CD4-positive, CD25-positive, alpha-beta regulatory T cell (primary cell): ENCODE data around the gene FAM13A. TPM values are rescaled to one million over a fixed set of nuclear protein-coding genes. Genes with fewer than 3 reads are reported as not detected.

Source experiments
- ATAC-seq, 2 donors: fragments of 150-1000 bp; cut with Tn5 transposase; one replicate each; pipeline ENCODE4 v1.10.0; 2021; ENCODE audit warnings: low read depth in 2 of 2, moderate number of reproducible peaks in 2 of 2, moderate library complexity in 1 of 2
- DNase-seq, 3 donors: peaks; one replicate each; pipeline versions ENCODE4 v3.0.0 to v3.0.0-alpha.2; 2012 to 2022; ENCODE audit warnings: mixed read lengths in 1 of 3
- H3K27ac ChIP-seq: one replicate; pipeline ENCODE4 v1.7.0; 2013; ENCODE audit warnings: mild to moderate bottlenecking, low read length; ENCODE audit not compliant: insufficient read depth, poor library complexity, severe bottlenecking
- H3K27me3 ChIP-seq: one replicate; pipeline ENCODE4 v1.7.0; 2013; ENCODE audit warnings: low read length; ENCODE audit not compliant: control insufficient read depth, insufficient read depth
- H3K36me3 ChIP-seq: one replicate; pipeline ENCODE4 v1.7.0; 2013; ENCODE audit warnings: mild to moderate bottlenecking, low read length, moderate library complexity; ENCODE audit not compliant: control insufficient read depth, insufficient read depth
- H3K4me1 ChIP-seq: 2 replicates; pipeline ENCODE4 v1.7.0; 2013; ENCODE audit warnings: mild to moderate bottlenecking, low read length; ENCODE audit not compliant: insufficient read depth, control insufficient read depth, poor library complexity, severe bottlenecking
- H3K4me3 ChIP-seq: one replicate; pipeline ENCODE4 v1.7.0; 2013; ENCODE audit warnings: low read depth, mild to moderate bottlenecking, low read length, moderate library complexity
- H3K9me3 ChIP-seq, 2 experiments: 1 replicate in 1 of 2; 2 replicates in 1 of 2; pipeline ENCODE4 v1.7.0; 2013; ENCODE audit warnings: low read length in 2 of 2, mild to moderate bottlenecking in 1 of 2, moderate library complexity in 1 of 2; ENCODE audit not compliant: control insufficient read depth in 2 of 2
- H3K27ac Mint-ChIP-seq, 3 donors: one replicate each; pipeline ENCODE4 v1.8.0; 2020 to 2022; ENCODE audit warnings: mild to moderate bottlenecking in 3 of 3, mixed read lengths in 3 of 3, moderate library complexity in 2 of 3
- H3K27me3 Mint-ChIP-seq: one replicate; pipeline ENCODE4 v1.8.0; 2022; ENCODE audit warnings: mild to moderate bottlenecking, mixed read lengths
- H3K36me3 Mint-ChIP-seq: one replicate; pipeline ENCODE4 v1.8.0; 2020; ENCODE audit warnings: mixed read lengths
- H3K4me1 Mint-ChIP-seq, 4 donors: one replicate each; pipeline ENCODE4 v1.8.0; 2020 to 2022; ENCODE audit warnings: mixed read lengths in 4 of 4, mild to moderate bottlenecking in 1 of 4
- H3K4me3 Mint-ChIP-seq, 4 donors: one replicate each; pipeline ENCODE4 v1.8.0; 2020 to 2022; ENCODE audit warnings: mild to moderate bottlenecking in 4 of 4, mixed read lengths in 4 of 4, moderate library complexity in 3 of 4
- H3K9me3 Mint-ChIP-seq, 7 donors: one replicate each; pipeline ENCODE4 v1.8.0; 2020 to 2022; ENCODE audit warnings: mixed read lengths in 7 of 7, mild to moderate bottlenecking in 3 of 7, moderate library complexity in 2 of 7
- polyA plus RNA-seq, 4 donors: library from polyadenylated mRNA; unstranded; fragments of 300-500 nt; fragmentation: Illumina TruSeq; gene quantifications; one replicate each; pipeline ENCODE4 v1.2.3, GENCODE V29; 2021
- total RNA-seq: library from RNA; stranded (reverse); gene quantifications from one replicate; pipeline ENCODE4 v1.2.3, GENCODE V29; 2022

Gene FAM13A
- total and polyA plus RNA-seq, 5 donors from 2014 or later, result 7.8 to 38.4 (median 11.1) TPM

- Histone ChIP-seq H3K27ac (peak overlapping the region; percentile 87), H3K36me3 (no peaks in the 10 kb centered on the region), H3K4me1 (peaks cover 23% of the 10 kb centered on the region), H3K9me3 (no peaks in the 10 kb centered on the region), H3K27me3 (no peaks in the 10 kb centered on the region), H3K4me3 (peak overlapping the region; percentile 96)
- H3K4me3 Mint-ChIP-seq, result peak overlapping the region; percentile 86 to 98 (median 95)
- peak overlapping the region; percentile 97 to 99 (median 97) for H3K27ac Mint-ChIP-seq
- no peak for ATAC-seq
- H3K4me1 Mint-ChIP-seq, result peaks cover 19 to 49% (median 32%) of the 10 kb centered on the region in 4 donors
- DNase-seq, result peak in 1 of 3 donors; percentile 23
- H3K36me3 Mint-ChIP-seq, result no peaks in the 10 kb centered on the region
- no peaks in the 10 kb centered on the region for H3K9me3 Mint-ChIP-seq
- no peaks in the 10 kb centered on the region for H3K27me3 Mint-ChIP-seq
These were observed 234.8 kb downstream of the FAM13A start for GRCh38 chr4:88822034-88822789.

- Histone ChIP-seq H3K4me1 (peaks cover 23% of the 10 kb centered on the region), H3K4me3 (peak overlapping the region; percentile 96), H3K27me3 (no peaks in the 10 kb centered on the region), H3K9me3 (no peaks in the 10 kb centered on the region), H3K27ac (no peak overlapping the region), H3K36me3 (no peaks in the 10 kb centered on the region)
- H3K27ac Mint-ChIP-seq, result no peak overlapping the region
- peak in 1 of 3 donors; percentile 19 for DNase-seq
- H3K9me3 Mint-ChIP-seq, result no peaks in the 10 kb centered on the region
- ATAC-seq, result no peak
- H3K4me3 Mint-ChIP-seq, result peak overlapping the region in 3 of 4 donors; percentile 80 to 92 (median 86)
- no peaks in the 10 kb centered on the region for H3K27me3 Mint-ChIP-seq
- H3K36me3 Mint-ChIP-seq, result no peaks in the 10 kb centered on the region
- peaks cover 19 to 50% (median 34%) of the 10 kb centered on the region in 4 donors for H3K4me1 Mint-ChIP-seq
These were observed 235.5 kb downstream of the FAM13A start for GRCh38 chr4:88821522-88821921.

GRCh38 chr4:88820698-88821415 is 236.1 kb downstream of the FAM13A start:
- Histone ChIP-seq H3K36me3 (no peaks in the 10 kb centered on the region), H3K9me3 (no peaks in the 10 kb centered on the region), H3K4me3 (peak overlapping the region; percentile 96), H3K27me3 (no peaks in the 10 kb centered on the region), H3K4me1 (peaks cover 23% of the 10 kb centered on the region), H3K27ac (no peak overlapping the region)
- Mint-ChIP-seq H3K9me3 (no peaks in the 10 kb centered on the region), H3K4me3 (peak overlapping the region; percentile 50 to 92 (median 83)), H3K27ac (peak overlapping the region in 2 of 3 donors; percentile 87 to 90), H3K4me1 (peaks cover 19 to 52% (median 37%) of the 10 kb centered on the region in 4 donors), H3K27me3 (no peaks in the 10 kb centered on the region), H3K36me3 (no peaks in the 10 kb centered on the region)
- no peak for ATAC-seq
- DNase-seq, result peak in 1 of 3 donors; percentile 26

- H3K36me3 ChIP-seq, result no peaks in the 10 kb centered on the region
- DNase-seq, result peak in 1 of 3 donors; percentile 19
- Mint-ChIP-seq H3K36me3 (no peaks in the 10 kb centered on the region), H3K4me3 (peak overlapping the region; percentile 50 to 92 (median 83)), H3K4me1 (peaks cover 19 to 52% (median 41%) of the 10 kb centered on the region in 4 donors), H3K27ac (peak overlapping the region in 2 of 3 donors; percentile 87 to 90), H3K9me3 (no peaks in the 10 kb centered on the region), H3K27me3 (no peaks in the 10 kb centered on the region)
- H3K4me3 ChIP-seq, result peak overlapping the region; percentile 96
- peak overlapping the region; percentile 53 for H3K27ac ChIP-seq
- no peaks in the 10 kb centered on the region for H3K27me3 ChIP-seq
- H3K4me1 ChIP-seq, result peaks cover 23% of the 10 kb centered on the region
- no peak for ATAC-seq
- H3K9me3 ChIP-seq, result no peaks in the 10 kb centered on the region
These were observed 236.9 kb downstream of the FAM13A start for GRCh38 chr4:88819818-88820697.

GRCh38 chr4:88818631-88819470 is 238.1 kb downstream of the FAM13A start:
- peaks cover 23 to 52% (median 44%) of the 10 kb centered on the region in 4 donors for H3K4me1 Mint-ChIP-seq
- DNase-seq (peak; percentile 32 to 71 (median 52)), ATAC-seq (peak in 1 of 2 donors; percentile 16)
- peaks cover 23% of the 10 kb centered on the region for H3K4me1 ChIP-seq
- H3K27me3 ChIP-seq, result no peaks in the 10 kb centered on the region
- no peaks in the 10 kb centered on the region for H3K27me3 Mint-ChIP-seq
- peak overlapping the region; percentile 59 to 83 (median 62) for H3K4me3 Mint-ChIP-seq
- H3K9me3 Mint-ChIP-seq, result no peaks in the 10 kb centered on the region
- H3K36me3 ChIP-seq, result no peaks in the 10 kb centered on the region
- no peaks in the 10 kb centered on the region for H3K36me3 Mint-ChIP-seq
- peak overlapping the region; percentile 53 for H3K27ac ChIP-seq
- H3K4me3 ChIP-seq, result peak overlapping the region; percentile 28
- H3K27ac Mint-ChIP-seq, result peak overlapping the region; percentile 22 to 87 (median 65)
- H3K9me3 ChIP-seq, result no peaks in the 10 kb centered on the region

- no peak for DNase-seq
- Histone ChIP-seq H3K9me3 (no peaks in the 10 kb centered on the region), H3K27me3 (no peaks in the 10 kb centered on the region), H3K4me1 (peaks cover 17% of the 10 kb centered on the region), H3K36me3 (no peaks in the 10 kb centered on the region), H3K4me3 (no peak overlapping the region), H3K27ac (no peak overlapping the region)
- Mint-ChIP-seq H3K27ac (peak overlapping the region in 1 of 3 donors; percentile 87), H3K27me3 (no peaks in the 10 kb centered on the region), H3K4me1 (peaks cover 19 to 43% (median 39%) of the 10 kb centered on the region in 4 donors), H3K4me3 (no peak overlapping the region), H3K9me3 (no peaks in the 10 kb centered on the region), H3K36me3 (no peaks in the 10 kb centered on the region)
- no peak for ATAC-seq
These were observed 239.2 kb downstream of the FAM13A start for GRCh38 chr4:88817740-88818139.
